HG02870 (cell line): ENCODE data around the gene INS.
"Not testable (repeated sequence)": the region's sequence is repeated elsewhere in the genome, so short reads cannot be mapped to it uniquely, and the experiment has no call there.

ENCODE experiments used
- ATAC-seq: cut with Tn5 transposase; IDR thresholded peaks from one replicate; pipeline ENCODE4 v1.9.1; 2021; ENCODE audit warnings: mild to moderate bottlenecking, moderate library complexity; ENCODE audit not compliant: unreplicated experiment

INS gene

DNA sequence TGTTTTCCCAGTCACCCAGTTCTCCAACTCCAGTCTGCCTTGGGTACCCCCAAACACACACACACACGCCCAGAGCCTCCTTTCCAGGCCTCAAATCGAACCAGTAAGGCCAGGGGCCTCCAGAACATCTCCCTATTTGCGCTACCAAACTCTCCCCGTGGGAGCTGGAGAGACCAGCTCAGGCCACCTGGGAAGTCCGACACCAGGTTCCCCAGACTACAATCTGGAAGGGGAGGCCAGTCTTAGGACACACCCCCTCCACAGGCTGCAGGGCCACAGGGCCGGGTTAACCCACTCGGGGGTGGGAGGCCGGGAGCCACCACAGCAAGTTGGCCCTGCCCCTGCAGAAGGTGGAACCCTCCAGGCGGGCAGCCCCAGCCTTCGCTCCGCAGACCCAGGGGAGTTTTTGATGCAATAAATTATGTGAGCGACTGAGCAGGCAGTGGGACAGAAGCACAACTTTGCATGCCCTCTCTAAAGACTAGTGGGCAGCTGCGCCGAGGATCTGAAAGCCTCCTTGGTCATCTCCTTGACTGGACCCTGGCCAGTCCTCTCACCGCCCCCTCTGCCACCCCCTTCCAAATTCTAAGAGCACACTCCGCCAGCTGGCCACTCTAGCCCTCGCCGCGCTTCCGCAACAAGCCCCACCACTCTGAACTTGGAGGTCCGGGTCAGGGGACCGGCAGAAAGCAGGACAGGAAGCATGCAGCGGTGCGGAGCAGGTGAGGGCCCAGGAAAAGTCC, 24.6 kb downstream of the INS start:
- ATAC-seq, result no peak

DNA sequence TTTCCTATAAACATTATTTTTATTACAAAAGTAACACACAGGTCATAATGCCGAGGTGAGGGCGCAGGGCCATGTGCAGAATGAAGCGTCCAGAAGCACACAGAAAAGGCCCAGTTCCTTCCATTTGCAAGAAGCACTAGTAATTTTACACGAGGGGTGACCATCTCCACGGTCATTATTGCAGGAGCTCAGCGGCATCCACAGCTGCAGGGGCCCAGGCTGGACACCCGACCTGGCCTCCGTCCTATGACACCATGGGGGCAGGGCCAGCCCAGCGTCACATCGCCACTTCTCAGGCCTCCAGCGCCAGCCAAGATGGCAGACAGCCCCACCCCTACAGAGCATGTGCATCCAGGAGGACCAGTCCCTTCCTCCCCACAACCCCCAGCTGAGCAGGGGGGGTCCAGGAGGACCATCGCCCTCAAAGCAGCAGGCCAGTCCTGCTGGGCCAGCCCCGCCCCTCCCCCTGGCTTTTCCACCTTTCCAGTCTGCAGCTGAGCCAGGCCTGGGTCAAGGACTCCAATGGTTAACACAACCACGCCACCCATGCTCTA, 25.3 kb downstream of the INS start:
- no peak for ATAC-seq

GRCh38 chr11:2135018-2135569, 25.9 kb downstream of the INS start:
- ATAC-seq, result no peak

DNA sequence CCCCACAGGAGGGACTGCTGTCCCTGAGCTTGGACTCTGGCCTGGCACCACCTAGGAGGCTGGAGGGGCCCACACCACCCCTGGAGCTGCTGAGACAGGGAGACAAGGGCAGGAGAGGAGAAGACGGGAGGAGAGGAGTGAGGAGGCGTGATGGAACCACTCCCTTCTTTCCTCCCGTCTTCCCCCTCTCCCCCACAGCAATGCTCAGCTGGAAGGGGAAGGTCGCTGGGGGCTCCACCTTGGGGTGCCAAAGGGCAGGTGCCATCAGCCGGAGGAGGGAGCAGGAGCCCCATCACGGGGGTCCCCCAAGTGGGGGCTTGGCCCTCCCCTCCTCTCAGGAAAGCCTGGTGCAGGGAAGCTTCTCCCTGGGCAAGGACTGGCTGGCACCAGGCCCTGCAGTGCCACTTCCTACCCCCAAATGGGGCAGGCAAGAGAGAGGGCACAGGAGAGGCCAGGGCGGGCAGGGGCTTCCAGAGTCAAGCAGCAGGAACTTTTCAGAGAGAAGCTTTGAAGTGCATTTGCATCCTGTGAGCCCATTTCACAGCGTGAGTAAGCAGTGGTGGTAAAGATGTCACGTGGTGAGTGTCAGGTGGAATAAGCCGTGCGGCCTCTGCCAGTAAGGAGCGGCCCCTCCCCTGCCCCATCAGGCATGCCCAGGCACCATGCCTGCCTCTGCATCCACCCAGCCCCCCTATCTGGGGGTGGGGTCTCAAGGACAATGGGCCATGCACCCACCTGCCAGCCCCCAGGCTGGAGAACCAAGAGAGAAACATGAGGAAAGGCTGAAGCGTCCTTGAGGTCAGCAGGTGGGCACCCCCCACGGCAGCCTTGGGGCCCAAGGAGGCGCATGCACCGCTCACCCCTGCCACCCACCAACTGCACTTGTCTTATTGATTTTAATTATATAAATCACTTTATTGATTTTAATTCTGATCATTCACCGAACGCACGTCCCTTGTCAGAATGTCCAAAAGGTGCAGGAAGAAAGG, 26.7 kb downstream of the INS start:
- ATAC-seq, result no peak

DNA sequence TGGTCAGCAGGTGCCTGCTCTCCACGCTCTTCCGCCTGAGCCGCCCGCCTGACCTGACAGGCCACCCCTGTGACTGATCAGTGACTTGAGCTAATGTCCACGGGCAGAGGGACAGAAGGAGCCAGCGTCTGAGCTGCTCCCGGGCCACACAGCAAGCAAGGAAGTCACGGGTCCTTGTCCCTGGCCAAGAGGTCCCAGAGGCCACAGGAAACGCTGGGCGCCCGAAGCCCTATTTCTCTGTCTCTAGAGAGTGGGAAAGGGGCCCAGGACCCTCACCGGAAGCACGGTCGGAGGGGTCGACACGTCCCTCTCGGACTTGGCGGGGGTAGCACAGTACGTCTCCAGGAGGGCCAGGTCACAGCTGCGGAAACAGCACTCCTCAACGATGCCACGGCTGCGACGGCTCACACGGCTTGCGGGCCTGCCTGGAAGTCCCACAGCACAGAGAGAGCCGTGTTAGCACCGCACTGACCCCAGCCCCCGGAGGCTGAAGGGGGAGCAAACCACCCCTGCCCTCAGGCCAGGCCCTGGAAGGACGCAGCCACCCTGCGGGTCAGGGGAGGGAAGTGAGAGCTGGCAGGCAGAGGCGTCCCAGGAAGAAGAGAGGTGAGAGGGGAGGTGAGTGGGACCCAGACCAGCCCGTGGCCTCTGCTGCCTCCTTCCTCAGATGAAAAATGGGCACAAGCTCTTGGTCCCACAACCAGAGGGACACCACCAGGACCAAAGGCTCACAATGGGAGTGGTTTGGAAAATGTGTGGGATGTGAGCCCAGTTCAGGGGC, 27.6 kb downstream of the INS start:
- ATAC-seq, result no peak

DNA sequence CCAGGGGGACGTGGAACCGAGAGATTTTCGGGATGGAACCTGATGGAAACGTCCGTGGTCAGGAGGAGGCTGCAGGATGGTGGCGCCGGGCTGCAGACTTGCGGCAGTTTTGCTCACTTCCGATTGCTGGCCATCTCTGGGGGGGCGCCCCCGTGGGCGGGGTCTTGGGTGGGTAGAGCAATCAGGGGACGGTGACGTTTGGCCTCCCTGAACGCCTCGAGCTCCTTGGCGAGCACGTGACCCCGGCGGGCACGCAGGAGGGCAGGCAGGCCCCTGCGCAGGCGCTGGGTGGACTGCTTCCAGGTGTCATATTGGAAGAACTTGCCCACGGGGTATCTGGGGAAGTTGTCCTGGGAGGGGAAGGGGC, 28.2 kb downstream of the INS start:
- ATAC-seq, result no peak

- no peak for ATAC-seq
These were observed 28.8 kb downstream of the INS start for GRCh38 chr11:2132246-2132645.

- ATAC-seq, result no peak
These were observed 29.4 kb downstream of the INS start for GRCh38 chr11:2131371-2132236.

- no peak for ATAC-seq
These were observed 30.1 kb downstream of the INS start for GRCh38 chr11:2130881-2131352.

- no peak for ATAC-seq
These were observed 31.2 kb downstream of the INS start for GRCh38 chr11:2129699-2130366.

DNA sequence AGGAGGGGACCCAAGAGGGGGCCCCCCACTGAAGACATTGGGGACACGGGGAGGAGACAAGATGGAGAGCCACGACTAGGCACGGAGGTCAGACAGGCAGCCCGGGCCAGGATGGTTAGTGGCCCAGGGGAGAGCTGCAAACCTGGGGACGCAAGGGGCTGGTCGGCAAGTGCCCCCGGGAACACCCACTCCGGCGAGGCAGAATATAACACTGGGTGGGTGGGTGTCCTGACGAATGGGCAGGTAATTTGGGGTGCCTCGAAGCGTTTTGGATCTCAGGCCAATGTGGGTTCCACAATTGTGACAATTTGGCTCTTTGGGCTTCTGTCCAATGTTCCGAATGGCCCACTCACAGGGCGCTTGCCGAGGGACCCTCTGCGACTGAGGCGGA, 31.7 kb downstream of the INS start:
- no peak for ATAC-seq

GRCh38 chr11:2128511-2129307, 32.3 kb downstream of the INS start:
- ATAC-seq, result no peak

DNA sequence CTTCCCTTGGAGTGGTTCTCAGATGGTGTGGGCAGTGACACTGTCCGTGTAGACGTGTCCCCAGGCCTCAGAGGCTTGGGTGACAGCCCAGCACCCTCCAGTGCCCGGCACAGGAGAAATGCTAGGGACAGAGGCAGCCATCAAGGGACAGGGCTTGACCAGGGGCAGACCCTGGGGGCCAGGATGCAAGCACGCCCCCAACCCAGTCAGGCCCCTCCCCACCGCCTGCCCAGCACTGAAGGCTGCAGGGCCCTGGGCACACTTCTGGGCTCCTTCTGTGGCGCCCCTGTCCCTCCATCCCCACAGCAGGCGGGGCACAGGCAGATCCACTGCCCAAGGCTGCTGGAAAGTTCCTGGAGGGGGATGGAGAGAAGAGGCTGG, 32.9 kb downstream of the INS start:
- ATAC-seq, result no peak

DNA sequence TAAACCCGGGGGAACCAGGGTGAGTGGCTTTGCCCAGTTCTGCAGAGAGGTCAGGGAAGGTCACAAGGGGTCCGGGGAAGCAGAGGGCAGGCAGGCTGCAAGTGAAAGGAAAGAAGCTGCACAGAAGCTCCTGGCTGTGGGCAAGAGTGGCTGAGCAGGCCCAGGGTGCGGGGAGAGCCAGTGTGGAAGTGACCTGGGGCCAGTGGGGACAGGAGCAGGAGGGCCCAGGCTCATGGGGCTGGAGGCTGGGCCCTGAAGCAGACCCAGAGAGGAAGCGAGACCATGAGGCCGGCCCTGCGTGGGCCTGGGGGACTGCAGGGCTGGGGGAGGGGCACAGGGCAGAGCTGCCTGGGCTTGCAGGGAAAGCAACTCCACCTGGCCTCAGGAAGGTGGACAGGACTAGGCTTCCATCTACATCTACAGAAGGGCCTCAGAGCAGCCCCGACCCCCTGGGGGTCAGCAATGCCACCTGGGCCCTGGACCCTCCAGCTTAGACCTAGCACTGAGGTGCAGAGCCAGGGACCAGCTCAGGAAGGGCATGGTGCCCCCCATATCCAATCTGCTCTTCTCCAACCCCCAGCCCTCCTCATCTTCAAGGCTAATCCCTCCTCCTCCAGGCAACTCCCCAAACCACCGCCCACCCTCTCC, 33.4 kb downstream of the INS start:
- no peak for ATAC-seq

DNA sequence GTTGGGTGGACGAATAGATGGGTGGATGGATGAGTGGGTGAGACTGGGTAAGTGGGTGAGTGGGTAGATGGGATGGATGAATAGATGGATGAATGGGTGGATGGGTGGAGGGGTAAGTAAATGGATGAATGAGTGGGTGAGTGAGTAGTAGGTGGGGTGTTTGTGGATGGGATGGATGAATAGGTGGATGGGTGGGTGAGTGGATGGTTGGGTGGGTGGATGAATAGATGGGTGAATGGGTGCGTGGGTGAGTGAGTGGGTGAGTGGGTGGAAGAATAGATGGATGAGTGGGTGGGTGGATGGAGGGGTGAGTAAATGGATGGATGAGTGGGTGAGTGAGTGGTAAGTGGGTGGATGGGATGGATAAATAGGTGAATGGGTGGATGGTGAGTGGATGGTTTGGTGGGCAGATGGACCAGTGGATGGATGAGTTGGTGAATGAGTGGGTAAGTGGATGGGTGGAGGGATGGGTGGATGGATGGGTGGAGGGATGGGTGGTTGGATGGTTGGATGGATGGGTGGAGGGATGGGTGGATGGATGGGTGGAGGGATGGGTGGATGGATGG, 34.4 kb downstream of the INS start:
- ATAC-seq, result no peak

- ATAC-seq, result not testable (repeated sequence)
These were observed 36.1 kb downstream of the INS start for GRCh38 chr11:2124736-2125484.

DNA sequence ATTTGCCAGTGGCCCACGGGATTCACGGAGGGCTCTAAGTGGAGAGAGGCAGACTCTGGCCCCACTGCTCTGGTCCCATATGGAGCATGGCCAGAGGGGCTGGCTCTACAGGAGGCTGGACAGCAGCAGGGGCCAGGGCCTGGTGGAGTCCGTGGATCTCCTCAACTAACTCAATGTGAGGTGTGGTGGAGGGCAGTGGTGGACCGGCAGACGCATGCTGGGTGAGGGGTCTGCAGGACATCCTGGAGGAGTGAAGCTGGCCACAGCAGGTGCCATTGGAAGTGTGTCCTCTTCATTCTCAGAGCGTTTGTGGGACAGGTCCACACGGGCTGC, 37.4 kb downstream of the INS start:
- ATAC-seq, result no peak
